Middle frontal gyrus (tissue), 1 donor: ENCODE measurements around the gene CA14.
"Not testable (repeated sequence)": the region's sequence is repeated elsewhere in the genome, so short reads cannot be mapped to it uniquely, and the experiment has no call there.

ENCODE experiments used
- DNase-seq: peaks from one replicate; pipeline ENCODE4 v3.0.0-alpha.2; 2015; ENCODE audit warnings: low spot score; ENCODE audit errors: extremely low spot score

The CA14 gene

DNA sequence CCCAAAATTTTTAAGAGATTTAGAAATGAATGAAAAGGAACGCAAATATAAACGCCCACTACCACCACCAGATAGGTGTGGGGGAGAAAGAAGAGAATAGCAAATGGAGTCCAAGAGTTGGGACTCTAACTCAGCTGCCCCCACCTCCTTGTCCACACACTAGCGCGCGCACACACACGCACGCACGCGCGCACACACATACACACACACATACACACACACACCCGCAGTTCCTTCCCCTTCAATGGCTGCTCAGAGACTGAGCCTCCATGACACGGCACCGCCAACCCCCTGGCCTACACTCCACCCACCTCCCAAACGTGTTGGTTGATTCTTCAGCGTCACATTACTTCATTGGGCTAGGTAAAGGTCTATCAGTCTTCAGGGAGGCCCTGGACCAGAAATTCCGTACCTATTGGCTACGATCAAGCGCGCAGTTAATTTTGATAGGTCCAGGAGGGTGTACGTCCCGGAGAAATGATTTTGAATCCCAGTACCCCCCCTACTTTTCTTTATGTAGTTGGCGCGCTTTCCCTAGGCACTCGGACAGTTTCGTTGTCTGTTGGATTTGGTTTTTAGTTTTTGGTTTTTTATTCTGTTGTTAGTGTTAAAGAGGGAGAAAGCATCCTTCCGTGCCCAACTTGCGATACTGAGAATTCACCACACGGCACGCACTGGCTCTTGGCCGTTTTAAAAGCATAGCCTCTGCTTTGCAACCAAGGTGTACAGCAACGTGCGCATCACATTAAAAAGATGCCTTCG, 21.5 kb upstream of the CA14 start, which contains the start of gene ANP32E:
Gene ANP32E, minus strand, starts transcription at position 261 of the 762 bp plus-strand sequence. CDS start 326 bp downstream, outside the sequence.
- peak; percentile 94 for DNase-seq

DNA sequence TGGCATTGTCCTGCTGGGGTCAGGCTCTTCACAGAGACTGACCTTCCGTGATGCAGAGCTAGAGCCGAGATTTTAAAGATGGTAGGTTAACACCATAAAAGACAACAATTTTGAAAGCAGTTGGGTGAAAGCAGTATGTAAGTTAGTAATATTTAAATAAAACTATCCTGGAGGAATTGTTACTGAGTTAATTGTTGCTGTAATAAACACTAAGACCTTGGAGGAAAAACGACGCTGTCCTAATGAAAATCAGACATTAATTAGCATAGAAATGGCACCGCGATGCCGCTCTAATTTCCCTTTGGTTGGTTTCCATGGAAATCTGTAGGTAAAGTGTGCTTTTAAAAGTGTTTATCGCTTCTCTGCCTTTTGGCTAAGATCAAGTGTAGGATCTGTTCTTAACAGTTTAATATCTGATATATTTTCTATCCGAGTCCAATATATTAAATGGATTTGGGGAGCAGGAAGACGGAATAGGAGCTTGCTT, 20.9 kb upstream of the CA14 start:
- no peak for DNase-seq

DNA sequence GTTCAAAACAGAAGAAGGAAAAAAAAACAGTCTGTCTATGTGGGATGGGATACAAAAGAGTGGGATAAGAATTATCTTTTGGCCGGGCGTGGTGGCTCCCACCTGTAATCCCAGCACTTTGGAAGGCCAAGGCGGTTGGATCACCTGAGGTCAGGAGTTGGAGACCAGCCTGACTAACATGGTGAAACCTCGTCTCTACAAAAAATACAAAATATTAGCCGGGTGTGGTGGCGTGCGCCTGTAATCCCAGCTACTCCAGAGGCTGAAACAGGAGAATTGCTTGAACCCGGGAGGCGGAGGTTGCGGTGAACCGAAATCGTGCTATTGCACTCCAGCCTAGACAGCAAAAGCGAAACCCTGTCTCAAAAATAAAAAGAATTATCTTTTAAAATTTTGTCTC, 20.4 kb upstream of the CA14 start:
- DNase-seq, result not testable (repeated sequence)

DNA sequence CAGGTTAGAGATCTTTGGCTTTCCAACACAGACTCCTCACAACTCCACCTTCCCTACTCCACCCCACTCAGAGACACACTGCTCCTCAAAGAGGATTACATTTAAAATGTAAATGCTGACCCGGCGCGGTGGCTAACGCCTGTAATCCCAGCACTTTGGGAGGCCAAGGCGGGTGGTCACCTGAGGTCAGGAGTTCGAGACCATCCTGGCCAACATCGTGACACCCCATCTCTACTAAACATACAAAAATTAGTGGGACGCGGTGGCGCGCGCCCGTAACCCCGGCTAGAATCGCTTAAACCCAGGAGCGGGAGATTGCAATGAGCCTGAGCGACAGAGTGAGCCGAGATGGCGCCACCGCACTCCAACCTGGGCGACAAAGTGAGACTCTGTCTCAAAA, 19.8 kb upstream of the CA14 start:
- no peak for DNase-seq

DNA sequence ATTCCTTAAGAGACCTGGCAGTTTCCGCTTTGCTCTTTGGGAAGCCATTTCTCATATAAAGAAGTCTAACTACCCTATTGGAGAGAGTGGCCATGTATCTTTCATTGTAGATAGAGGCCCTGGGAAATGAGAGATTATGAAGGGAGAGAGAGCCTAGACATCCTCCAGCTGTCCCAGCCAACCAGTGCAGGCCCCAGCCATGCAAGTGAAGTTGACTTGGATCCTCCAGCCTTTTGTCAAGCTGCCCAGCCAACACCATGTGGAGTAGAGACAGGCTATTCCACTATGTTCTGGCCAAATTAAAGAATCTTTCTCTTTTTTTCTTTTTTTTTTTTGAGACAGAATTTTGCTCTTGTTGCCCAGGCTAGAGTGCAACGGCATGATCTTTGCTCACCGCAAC, 14.6 kb upstream of the CA14 start:
- no peak for DNase-seq

DNA sequence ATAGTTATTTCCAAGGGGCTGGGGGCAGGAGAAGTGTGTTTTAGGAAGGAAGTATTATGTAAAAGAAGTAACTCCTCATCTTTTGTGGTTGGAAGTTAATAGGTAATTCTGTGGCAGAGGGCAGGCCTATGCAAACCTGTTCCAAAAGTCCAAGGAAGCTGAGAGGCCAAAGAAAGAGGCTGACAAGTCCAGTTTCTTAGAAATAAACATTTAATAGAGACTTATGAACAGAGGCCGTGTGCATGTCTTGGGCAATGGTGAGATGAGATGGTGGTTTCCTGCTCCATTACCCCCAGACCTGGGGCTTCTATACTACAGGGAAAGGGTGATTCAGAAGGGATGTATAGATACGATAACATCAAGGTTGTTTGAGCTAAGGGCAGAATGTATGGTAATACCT, 7.6 kb upstream of the CA14 start:
- DNase-seq, result no peak

DNA sequence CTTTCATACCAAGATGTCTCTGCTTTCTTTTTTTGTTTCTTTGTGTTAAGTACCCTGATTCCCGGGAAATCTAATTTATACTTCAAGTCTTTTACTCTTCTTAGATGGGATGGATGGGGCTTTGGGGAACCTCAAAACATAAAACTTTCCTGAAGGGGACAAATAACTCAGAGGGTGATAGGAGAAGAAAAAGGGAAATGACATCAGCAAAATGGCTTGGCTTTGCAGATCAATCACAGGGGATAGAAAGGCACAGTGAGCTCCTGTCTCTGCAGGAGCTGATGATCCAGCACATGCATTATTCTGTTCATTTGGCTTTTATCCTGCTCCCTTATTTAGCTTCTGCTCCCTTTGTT, 1.4 kb upstream of the CA14 start:
- DNase-seq, result no peak

DNA sequence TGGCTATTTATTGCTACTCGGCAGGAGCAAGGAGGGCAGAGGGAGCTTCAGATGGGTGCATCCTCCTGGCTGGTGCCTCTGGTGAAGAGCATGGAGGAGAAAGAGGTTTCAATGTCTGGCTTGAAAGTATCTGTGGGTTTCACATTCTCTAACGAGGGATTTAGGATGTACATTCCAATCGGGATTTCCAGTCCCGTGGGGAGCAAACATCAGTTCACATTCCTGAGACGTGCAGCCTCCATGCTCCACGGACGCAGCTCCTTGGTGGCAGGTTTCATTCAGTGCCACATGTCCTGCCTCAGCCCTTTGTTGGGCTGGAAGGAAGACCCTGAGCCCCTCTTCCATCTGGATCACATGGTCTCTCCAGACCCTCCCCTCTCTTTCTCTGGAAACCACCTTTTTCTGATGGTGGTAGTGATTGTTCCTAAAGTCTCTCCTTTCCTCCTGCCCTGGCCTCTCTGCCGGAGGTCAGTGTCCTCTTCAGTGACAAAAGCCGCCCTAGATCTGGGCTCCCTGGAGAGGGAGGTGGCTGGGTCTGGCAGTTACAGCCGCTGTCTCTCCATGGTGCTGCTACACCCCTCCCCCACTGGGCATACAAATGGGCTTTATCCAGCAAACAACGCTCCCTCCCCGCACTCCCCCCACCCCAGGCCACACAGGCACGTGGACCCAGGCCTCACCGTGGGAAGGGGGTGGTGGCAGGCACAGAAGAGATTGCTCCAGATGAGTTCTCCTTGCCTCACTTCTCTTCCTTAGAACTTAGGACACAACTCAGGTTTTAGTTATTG, 826 bp upstream of the CA14 start:
- DNase-seq, result no peak

DNA sequence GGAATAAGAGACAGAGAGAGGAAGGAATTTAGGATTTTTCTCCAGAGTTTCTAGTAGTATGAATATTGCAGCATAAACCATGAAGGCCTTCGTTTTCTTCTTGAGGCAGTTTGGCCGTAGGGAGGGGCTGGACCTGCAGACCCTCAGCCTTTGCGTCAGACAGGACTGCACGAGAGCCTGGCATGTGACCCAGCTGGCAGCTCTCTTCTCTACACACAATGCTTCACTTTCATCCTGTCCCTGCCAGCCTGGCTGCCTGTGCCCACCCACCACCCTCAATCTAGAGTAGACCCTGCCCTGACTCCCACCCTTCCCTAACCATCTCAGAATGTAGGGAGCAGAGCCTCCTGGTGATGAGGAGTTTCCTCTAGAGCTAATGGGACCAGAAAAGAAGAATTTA, 1.6 kb downstream of the CA14 start:
- DNase-seq, result no peak

DNA sequence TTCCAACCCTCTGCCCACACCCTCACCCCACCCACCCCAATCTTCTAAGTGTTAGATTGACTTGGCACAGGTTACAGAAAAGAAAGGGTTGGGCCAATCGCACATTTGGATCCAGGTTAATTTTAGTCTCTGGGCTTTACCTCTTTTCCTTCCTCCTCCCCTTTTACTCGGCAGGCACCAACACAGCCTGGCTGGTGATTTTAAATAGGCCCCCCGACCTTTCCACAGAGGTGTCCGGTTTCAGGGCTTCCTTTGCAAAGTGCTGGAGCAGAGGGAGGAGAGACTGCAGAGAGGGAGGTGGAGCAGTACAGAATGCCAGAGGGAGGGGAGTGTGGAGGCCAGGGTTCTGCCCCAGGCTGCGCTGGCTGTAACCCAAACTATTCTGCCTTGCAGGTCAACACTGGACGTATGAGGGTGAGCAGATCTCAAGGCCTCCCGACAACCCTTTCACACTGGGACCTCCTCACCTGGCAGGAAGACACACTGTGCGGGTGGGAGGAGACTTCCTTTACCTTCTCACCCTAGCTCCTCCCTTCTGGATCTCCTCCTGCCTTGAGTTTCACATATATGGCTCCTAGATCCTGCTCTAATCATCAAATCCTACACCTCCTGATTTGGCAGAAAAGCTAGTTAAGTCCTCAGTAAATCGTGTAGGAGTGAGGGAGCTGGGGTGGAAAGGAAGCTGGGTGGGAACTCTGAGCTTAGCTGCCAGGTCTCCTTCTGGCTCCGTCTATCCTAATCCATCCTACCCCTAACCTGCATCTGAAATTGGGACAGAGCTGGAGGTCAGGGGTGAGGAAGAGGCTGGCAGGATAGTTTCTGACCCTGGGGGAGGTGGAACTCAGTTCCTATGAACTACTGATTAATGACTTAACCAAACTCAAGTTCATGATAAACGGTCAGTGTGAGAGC, 2.4 kb downstream of the CA14 start:
- no peak for DNase-seq

DNA sequence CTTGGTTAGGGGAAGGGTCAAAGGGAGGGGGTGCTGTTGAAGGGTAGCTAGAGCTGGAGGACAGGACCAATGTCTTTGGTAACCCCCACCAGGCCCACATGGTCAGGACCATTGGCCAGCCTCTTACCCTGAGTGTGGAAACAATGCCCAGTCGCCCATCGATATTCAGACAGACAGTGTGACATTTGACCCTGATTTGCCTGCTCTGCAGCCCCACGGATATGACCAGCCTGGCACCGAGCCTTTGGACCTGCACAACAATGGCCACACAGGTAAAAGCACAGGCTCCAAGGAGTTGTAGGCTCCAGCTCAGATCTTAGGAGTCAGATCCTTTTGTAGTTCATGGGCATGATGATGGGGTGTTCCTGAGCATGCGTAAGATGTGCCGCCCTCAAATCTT, 3.8 kb downstream of the CA14 start:
- no peak for DNase-seq

DNA sequence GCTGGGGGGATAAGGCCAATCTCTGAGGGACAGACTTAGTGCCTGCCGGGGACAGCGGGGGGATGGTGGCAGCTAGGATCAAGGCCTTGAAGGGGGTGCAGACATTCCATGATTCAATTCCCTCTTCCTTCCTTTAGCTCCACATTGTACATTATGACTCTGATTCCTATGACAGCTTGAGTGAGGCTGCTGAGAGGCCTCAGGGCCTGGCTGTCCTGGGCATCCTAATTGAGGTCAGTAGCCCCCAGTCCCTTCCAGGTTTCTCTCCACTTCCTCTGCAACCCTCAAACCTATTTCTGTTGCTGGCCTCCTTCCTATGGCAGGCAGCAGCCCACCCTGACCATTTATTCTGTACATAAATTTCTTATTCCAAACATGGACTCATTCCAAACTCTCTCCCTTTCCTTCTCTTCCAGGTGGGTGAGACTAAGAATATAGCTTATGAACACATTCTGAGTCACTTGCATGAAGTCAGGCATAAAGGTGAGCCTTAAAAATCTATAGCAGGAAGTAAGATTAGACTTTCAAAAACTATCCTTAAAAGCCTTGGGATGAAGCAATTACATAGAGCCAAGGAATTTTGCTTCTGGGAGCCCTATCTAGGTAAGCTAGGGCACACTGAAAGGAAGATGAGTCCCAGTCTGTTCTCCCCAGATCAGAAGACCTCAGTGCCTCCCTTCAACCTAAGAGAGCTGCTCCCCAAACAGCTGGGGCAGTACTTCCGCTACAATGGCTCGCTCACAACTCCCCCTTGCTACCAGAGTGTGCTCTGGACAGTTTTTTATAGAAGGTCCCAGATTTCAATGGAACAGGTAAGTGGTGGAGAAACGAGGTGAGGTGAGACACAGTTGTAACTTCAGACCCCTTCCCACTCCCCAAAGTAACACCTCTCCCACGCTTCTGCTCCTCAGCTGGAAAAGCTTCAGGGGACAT, 5.1 kb downstream of the CA14 start:
- no peak for DNase-seq

DNA sequence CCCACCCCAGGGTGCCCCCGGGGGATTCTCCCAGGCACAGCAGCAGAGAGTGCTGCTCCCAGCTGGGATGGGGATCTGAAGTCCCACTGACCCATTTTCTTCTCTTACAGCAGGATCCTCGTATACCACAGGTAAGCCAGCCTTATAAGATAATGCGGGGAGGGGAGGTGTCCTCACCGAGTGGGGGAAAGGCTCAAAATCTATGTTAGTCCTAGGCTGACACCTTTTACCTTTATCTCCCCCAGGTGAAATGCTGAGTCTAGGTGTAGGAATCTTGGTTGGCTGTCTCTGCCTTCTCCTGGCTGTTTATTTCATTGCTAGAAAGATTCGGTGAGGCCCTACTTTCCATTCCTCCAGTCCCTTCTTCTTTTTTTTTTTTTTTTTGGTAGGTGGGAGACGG, 6.0 kb downstream of the CA14 start:
- no peak for DNase-seq

DNA sequence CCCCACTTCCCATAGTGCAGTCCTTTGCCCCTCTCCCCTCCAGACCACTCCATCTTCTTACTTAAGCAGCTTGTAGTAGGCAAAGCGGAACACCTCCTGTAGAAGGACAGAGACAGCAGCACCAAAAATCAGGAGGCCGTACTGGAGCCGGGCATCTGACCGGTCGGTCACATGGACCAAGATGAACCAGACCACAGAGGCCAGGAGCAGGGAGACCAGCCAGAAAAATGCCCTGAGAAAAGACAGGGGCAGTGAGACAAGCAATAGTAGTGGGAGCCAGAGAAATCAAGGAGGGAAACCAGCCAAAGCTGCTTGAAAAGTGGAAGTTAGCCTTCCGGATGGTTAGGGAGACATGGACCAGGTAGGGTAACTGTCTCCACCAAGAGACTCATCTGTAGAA, 10.3 kb downstream of the CA14 start:
- no peak for DNase-seq

DNA sequence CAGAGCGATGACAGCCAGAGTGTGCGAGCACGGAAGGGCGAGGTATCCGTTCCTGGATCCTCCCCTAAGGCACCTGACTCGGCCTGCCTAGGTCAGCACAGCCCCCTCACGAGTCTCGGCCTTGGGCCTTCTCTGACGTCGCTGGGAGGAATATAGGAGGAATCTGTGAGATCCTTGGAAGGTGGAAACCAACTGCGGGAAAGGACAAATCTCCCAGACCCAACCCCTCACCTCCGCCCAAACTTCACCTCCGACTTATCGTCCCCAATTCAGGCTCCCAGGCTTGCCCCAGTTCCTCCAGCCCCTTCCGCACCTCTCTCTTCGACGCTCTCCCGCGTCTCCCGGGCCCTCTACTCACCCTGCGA, 10.7 kb downstream of the CA14 start:
- no peak for DNase-seq

DNA sequence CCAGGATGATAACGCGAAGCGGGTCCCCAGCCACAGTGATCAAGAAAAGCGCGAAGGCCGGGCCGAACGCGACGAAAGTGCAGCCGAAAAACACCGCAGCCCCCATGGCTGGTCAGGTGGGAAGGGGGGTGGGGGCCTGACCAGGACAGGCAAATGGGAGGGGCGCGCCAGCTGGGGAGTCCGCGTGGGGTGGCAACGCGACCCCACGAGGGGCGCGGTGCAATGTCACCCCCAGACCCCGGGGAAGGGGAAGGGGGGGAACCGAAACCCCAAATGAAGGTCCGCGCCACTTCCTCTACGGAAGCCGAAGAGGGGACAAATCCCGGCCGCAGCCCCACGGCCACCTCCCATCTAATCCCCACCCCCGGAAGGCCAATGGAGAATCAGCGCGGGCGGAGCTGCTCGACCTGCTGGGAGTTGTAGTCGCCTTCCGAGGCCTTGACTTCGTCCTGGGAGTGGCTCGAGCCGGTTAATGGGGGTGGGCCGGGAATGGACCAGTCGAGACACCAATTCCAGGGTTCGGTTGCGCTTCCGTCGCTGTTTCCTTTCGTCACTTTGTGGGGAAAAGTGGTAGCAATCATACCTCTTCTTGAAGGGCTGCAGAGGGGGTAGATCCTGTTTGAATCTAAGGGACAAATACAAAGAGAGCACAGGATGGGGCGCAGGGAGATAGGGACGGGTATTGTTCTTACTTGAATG, 11.3 kb downstream of the CA14 start, which contains the start of gene APH1A:
Gene APH1A, minus strand, starts transcription at position 312 of the 699 bp plus-strand sequence. Its CDS starts 206 bp downstream, at position 106.
- DNase-seq, result peak; percentile 99

DNA sequence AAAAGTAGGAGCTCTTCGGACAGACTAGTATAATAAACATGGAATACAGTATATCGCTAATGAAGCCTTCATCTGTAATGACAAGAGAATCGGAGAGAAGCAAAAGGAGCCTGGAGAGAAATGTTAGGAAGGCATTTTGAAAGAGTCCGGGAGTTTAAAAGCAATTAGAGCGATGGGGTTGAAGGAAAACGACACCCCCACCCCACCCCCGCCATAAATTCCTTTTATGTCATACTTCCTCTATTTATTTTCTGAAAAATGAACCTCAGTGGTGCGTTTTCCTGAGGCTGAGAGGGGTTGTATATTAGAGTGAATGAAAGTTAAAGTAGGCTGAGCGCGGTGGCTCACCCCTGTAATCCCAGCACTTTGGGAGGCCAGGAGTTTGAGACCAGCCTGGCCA, 11.9 kb downstream of the CA14 start:
- DNase-seq, result no peak

DNA sequence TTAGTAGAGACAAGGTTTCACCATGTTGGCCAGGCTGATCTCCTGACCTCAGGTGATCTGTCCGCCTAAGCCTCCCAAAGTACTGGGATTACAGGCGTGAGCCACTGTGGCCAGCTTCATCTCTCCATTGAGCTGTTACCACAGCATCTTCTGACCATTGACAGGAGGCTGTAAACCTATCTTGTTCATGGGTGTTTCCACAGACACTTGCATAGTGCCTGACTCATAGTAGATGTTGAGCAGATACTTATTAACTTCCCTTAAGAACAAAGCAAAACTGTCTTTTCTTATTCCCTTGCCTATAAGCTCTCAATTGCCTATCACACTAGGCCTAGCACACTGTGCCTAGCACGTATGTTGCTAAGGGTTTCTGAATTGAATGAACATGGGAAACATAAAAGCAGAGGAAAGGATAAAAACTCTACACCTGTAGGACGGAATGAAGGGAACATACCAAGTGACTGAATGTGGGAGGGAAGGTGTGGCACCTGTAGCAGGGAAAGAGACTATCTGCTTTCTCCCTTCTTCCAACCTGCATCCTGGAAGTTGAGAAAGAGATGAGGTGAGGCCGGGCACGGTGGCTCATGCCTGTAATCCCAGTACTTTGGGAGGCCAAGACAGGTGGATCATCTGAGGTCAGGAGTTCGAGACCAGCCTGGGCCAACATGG, 13.9 kb downstream of the CA14 start:
- no peak for DNase-seq

DNA sequence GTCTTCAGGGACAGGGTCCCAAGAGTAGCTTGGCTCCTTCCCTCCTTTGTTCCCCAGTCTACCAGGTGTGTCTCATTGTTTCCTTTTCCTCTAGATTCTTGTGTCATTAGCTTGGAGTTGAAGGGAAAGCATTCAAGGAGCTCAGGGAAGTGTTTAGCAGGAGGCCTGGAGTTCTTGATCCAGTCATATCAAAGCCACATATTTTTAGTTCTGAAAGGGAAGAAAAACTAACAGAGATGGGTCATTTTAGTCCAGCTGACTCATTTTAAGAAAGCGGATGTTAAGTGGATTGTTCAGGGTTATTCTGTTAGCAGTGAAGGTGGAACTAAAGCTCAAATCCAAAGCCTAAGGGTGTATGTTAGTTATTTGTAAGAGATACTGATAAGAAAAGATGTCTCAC, 15.7 kb downstream of the CA14 start:
- DNase-seq, result no peak
